ENCODE measurements around the gene APMAP.

APMAP gene

DNA sequence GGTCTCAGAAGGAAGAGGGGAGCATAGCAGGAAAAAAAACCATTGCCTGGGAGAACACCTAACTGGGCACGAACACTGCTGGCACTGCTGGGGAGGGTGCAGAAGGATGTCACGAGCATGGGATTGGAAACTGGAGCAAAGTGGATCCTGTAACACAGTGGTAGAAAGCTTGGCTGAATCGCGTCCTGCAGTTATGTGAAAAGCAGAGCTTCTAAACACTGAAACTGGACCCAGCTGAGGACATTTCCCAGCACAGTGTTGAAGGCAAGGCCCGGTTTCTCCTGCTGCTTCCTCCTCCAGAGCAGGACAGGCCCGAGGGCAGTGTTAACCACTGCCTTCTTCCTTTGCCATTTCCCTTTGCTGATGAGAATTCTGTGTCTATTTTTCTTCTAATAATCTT lies 6.7 kb downstream of the APMAP start:
- DNase-seq, result no peak

GRCh38 chr20:24984961-24985640 lies 7.5 kb downstream of the APMAP start:
- no peak for DNase-seq

DNA sequence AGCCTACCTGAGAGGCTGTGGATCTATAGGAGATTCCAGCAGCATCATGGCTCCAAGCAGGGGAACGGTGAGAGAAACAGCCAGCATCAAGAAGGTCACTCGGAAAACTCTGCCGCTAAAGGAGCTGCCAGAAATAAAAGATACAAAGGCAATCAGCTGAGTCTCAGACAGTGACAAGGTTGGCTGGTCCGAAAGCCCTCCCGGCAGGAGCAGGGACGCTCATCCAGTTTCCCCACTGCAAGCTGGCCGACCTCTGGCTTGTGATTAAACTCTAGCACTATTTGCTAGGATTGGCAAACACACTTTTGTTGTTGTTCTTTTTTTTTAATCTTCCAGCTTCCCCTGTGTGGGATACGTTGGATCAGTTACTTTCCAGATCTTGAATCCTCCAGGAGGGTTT lies 8.7 kb downstream of the APMAP start:
- no peak for DNase-seq

DNA sequence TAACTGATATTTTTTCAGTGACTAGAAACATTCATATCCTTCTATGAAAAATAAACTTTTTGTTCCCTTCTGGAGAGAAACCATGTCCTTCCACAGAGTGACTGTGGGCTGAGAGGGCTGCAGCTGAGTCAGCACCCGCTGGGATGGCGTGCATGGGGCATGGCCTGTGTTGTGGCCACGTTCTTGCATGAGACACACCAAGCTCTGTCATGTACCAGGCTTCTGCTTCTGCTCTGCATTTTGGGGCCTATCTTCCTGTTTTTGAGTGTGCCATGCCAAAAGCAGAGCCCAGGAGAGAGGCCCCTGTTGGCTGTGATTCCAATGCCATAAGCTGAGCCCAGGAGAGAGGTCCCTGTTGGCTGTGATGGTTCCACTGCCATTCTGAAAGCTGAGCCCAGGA lies 10.8 kb downstream of the APMAP start:
- no peak for DNase-seq

GRCh38 chr20:24981282-24981681 lies 11.3 kb downstream of the APMAP start:
- DNase-seq, result no peak

DNA sequence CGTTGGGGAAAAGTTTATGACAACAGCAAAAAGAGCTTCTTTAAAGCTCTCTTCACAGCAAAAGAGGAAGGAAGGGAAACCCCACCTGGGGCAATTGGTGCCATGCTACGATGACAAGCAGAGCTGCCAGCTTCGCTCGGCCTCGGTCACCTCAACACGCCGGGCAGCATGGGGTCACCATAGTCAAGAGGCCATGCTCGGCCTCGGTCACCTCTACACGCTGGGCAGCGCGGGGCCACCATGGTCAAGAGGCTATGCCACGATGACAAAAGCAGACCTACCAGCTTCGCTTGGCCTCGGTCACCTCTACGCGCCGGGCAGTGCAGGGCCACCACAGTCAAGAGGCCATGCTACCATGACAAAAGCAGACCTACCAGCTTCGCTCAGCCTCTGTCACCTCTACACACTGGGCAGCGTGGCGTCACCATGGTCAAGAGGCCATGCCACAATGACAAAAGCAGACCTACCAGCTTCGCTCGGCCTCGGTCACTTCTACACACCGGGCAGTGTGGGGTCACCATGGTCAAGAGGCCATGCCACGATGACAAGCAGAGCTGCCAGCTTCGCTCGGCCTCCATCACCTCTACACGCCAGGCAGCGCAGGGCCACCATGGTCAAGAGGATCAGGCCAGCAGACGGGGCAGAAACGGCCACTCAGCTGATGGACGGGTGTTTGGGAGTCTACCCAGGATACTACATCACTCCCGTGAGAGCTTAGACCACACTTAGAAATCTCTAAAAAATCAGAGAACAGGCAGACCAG lies 12.1 kb downstream of the APMAP start:
- no peak for DNase-seq

- DNase-seq, result no peak
Observed at GRCh38 chr20:24979036-24979960, 13.3 kb downstream of the APMAP start.

GRCh38 chr20:24978513-24978912 lies 14.0 kb downstream of the APMAP start:
- DNase-seq, result no peak

DNA sequence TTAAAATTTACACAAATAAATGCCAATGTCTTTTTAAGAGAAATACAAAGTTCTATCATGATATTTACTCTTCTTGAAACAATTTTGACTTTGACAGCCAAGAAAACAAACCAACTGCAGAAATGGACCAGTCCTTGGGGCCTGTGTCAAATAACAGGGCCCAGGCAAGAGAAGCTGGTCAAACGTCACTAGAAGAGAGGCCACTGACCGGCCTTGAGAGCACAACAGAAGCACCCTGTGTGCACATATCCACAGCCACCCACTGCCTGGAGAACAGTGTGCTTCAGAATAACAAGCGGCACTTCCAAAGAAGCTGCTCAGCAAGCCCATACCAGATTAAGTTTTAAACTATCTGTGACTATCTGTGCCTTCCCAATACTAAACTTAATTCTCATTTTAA lies 14.8 kb downstream of the APMAP start:
- DNase-seq, result no peak

- no peak for DNase-seq
Observed at GRCh38 chr20:24977336-24977735, 15.2 kb downstream of the APMAP start.

GRCh38 chr20:24972341-24972740 lies 20.2 kb downstream of the APMAP start:
- no peak for DNase-seq

GRCh38 chr20:24971376-24972101 lies 21.0 kb downstream of the APMAP start:
- no peak for DNase-seq

- no peak for DNase-seq
Observed at GRCh38 chr20:24970754-24971153, 21.8 kb downstream of the APMAP start.

GRCh38 chr20:24970030-24970553 lies 22.5 kb downstream of the APMAP start:
- DNase-seq, result no peak

DNA sequence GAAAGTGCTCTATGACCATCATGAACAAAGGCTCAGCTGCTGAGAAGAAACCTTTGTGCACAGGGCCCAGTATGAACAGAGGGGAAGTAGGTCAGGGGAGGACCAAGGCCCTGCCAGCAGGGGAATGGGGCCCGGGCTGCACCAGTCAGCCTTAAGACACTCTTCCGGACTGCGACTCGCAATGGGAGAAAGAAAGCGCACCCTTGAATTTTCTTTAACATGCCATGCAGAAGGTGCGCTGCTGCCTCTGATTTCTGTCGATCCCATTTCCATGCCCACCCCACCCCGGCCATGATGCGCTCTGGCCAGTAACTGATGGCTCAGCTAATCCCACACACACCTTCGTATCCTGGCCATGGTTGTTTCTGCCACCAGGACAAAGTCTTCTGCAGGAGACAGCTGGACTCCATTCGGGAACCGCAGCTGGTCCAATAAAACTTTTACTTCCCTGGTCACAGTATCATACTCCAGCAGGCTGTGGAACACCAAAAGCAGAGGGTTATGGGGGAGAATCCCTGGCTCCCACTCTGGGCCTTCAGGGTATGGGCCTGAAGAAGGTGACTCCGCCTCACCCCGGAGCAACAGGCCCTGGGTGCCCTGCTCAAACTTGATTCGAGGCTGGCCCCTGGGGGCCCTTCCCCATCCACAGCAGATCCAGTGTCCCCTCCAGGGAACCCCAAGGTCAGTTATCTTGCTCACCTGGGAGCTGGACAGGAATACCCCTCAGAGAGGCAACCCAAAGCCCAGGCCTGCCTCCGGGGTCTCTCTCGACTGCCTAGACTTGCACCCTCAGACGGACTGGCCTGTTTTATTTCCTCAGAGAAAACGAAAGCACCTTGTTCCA lies 23.1 kb downstream of the APMAP start:
- DNase-seq, result no peak

DNA sequence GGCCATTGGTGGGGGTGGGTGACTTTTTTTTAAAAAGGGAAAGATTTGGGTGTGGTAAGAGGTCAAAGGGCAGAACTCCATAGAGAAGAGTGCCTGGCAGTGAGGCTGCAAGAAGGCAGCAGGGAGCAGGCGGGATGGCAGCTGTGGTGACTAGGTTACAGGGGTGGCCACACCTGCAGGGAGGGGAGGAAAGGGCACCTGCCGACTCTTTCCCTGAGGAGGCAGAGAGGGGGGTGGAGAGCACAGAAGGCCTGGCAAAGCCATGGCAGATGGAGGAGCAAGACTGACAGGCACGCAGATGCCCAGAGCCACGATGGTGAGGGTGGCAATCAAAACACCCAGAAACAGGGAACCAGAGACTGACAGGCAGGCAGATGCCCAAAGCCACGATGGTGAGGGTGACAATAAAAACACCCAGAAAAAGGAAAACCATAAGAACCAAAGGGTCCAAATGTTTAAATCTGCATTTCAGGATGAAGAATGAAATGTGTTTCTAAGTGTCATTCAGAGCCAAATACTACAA lies 24.2 kb downstream of the APMAP start:
- DNase-seq, result no peak

GRCh38 chr20:24966317-24967012 lies 26.1 kb downstream of the APMAP start:
- DNase-seq, result no peak

DNA sequence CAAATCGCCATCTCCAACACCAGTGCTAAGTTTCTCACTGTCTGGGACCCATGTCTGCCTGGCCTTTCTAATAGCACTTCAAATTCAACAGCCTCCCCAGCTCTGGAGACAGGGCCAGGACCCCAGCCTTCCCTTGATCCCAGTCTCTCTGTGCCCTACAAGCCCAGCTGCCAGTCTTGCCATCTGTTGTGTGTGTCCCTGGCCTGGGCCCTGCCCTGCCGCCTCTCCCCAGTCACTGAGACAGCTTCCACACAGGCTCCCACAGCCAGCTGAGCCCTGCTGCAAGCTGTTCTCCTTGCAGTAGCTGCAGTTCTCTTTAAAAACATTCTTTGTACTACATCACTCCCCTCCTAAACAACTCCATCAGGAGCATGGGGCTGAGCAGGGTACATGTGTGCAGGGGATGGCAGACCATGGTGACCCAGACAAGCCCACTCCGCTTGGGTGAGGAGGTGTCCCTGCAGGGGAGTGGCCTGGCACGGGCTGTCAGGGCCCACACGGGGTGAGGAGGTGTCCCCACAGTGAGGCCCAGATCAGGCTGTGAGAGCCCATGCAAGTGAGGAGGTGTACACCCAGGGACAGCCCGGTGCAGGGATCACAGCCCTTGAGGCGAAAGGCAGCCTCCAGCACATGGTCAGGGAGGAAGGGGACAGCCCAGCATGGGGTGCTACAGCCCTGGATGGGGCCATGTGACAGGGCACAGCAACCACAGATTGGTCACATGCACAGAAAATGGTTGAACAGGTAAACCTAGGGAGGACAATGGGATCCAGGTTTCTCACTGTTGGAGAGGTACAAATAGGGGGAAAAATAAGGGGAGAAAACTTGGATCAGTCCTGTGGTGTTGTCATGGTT lies 27.3 kb downstream of the APMAP start:
- no peak for DNase-seq

- no peak for DNase-seq
Observed at GRCh38 chr20:24964506-24964840, 28.1 kb downstream of the APMAP start.
